Astrocyte of the cerebellum (primary cell): ENCODE measurements around the gene P2RX1.
A peak's percentile ranks its signal among the peaks of the same experiment; 100 is the strongest.

Experiments
- DNase-seq: peaks from one replicate; pipeline ENCODE4 v3.0.0-alpha.2; 2011; ENCODE audit warnings: low read depth
- H3K4me3 ChIP-seq: 2 replicates; pipeline ENCODE4 v1.5.1; 2011; ENCODE audit warnings: mild to moderate bottlenecking, low read depth, low read length, moderate library complexity
- in situ Hi-C: cut with HindIII; loops from 2 replicates; pipeline ENCODE4 v1.10.0; 2017; ENCODE audit warnings: low sequenced_read_pairs
- TF ChIP-seq, protein P1 (sequence below): IDR thresholded peaks from 2 replicates; pipeline ENCODE4 v1.5.1; 2012; ENCODE audit warnings: low read length, low read depth, moderate library complexity, mild to moderate bottlenecking; ENCODE audit errors: missing control alignments

P2RX1 gene

DNA sequence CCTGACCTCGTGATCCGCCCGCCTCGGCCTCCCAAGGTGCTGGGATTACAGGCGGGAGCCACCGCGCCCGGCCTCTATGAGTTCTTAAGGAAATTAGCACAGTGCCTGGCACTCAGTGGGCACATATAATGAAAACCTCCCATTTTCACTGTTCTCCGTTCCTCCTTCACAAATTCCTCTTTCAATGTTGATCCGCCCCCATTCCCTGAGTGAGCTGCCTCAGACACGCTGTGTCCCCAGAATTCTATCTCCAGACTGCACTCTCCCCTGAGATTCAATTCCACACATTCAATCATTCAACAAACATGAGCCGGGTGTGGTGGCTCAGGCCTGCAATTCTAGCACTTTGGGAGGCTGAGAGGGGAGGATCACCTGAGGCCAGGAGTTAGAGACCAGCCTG lies 7.0 kb downstream of the P2RX1 start:
- no peak overlapping the region for H3K4me3 ChIP-seq
- TF ChIP-seq, protein P1, sequence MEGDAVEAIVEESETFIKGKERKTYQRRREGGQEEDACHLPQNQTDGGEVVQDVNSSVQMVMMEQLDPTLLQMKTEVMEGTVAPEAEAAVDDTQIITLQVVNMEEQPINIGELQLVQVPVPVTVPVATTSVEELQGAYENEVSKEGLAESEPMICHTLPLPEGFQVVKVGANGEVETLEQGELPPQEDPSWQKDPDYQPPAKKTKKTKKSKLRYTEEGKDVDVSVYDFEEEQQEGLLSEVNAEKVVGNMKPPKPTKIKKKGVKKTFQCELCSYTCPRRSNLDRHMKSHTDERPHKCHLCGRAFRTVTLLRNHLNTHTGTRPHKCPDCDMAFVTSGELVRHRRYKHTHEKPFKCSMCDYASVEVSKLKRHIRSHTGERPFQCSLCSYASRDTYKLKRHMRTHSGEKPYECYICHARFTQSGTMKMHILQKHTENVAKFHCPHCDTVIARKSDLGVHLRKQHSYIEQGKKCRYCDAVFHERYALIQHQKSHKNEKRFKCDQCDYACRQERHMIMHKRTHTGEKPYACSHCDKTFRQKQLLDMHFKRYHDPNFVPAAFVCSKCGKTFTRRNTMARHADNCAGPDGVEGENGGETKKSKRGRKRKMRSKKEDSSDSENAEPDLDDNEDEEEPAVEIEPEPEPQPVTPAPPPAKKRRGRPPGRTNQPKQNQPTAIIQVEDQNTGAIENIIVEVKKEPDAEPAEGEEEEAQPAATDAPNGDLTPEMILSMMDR, result no peak
- in situ Hi-C loops, result loop anchor here (5.0 kb wide), 1 partner anchor 48 kb away; no protein-coding TSS in a partner anchor
- DNase-seq, result no peak

DNA sequence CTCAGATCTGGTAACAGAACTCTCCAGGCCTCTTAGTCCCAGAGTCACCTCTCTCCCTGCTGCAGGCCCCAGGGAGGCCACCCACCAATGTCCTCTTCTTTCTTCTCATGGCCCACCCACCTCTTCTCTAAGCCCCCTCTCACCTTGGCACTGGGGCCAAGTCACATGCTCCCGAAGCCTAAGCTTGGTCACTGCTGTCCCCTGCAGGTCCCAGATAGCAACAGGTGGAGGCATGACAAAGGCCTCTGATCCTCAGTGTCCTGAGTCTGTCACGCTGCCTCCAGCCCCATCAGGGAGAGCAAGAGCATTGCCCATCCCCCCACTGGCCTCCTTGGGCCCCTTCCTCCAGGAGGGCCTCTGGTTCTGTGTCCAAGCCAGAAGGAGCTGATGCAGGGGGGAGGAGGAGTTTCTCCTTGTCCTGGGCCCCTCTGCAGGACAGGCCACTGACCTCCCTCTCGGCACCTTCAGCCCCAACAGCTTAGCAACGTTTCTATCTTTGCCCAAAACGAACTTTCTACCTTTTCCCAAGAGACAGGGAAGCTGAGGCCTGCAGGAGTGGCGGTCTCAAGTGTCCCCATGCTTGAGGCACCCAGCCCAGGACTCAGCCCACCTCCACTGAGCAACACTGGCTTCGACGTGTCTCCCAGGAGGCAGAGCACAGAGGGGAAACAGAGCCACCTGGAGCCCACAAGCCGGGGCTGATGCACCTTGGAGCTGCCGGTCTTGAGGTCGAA lies 8.6 kb downstream of the P2RX1 start:
- no peak overlapping the region for H3K4me3 ChIP-seq
- in situ Hi-C loops, result loop anchor here (5.0 kb wide), 1 partner anchor 50 kb away; no protein-coding TSS in a partner anchor
- no peak for DNase-seq
- TF ChIP-seq, protein P1, result peak; percentile 9

DNA sequence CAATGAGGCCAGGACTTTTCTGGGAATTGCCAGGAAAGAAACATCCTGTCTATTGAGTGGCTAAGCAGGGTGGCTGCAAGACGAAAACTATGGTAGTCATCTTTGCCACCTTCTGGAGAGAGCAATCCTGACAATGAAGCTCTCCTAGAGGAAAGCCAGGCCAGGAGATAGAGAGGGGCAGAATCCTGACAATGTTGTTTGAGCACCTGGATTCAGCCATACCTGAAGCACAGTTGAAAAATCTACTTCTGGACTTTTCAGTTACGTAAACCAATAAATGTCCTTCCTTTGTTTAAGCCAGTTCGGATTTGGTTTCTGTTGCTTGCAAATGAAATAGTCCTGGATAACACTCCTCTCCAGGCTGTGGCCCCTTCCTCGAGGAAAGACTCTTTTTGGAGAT lies 9.4 kb downstream of the P2RX1 start:
- TF ChIP-seq, protein P1, result no peak
- H3K4me3 ChIP-seq, result no peak overlapping the region
- in situ Hi-C loops, result loop anchor here (5.0 kb wide), 1 partner anchor 50 kb away; no protein-coding TSS in a partner anchor
- DNase-seq, result no peak

DNA sequence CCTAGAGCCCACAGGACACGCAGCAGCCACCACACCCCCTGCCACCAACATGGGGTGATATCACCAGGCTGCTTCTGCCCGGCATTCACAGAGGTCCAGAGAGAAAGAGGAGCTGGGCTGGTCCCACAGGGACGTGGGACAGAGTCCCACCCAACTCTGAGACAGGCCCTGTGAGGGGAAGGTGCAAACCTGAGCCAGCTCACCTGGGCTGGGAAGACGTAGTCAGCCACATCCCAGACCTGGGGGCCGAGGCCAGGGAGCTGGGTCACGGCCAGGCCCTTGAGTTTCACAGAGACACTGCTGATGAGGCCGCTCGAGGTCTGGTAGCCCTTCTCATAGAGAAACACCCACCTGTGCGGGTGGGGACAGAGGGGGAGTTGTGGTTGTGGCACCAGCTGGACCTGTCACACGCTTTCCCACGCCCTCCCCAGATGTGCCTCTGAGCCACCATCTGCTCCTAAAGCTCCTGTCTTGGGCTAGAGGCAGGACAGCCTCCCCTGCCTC lies 11.2 kb downstream of the P2RX1 start:
- DNase-seq, result no peak
- TF ChIP-seq, protein P1, result no peak
- in situ Hi-C loops, result loop anchor here (5.0 kb wide), 1 partner anchor 52 kb away; no protein-coding TSS in a partner anchor
- no peak overlapping the region for H3K4me3 ChIP-seq

DNA sequence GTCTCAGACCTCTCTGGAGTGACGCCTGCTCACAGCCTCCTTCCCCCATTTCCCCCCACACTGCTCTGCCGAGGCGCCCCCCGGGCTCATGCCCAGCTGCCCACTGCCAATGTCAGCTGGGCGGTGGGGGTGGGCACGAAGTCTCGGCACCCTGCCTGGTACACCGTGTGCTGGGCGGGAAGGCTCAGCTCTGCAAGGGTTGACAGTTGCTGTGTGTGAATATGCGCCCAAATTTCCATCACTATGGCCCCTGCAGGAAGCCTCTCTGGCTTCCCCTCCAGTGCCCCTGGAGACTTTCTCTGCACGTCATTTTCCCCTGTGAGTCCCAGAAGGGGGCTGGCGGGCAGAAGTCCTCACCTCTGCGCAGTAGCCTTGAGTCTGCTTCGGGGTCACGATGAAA lies 11.8 kb downstream of the P2RX1 start:
- H3K4me3 ChIP-seq, result no peak overlapping the region
- in situ Hi-C loops, result no loop called here
- DNase-seq, result no peak
- TF ChIP-seq, protein P1, result no peak

DNA sequence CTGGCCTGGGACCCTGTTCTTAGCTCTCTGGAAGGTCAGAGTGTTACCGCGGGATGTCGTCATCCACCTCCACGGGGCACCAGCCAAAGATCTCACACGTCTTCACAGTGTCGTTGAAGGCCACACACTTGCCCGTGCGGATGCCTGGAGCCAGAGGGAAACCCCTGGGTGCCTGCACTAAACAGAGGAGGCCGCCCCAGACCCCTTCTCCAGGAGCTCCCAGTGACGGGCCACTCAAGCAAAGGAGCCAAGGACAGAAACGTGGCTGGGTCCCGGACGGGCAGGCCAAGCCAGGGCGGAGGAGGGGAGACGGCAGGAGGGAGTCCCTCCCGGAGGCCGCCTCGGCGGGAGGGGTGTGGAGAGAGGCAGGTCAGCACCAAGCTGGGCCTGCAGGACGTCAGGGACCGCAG lies 12.4 kb downstream of the P2RX1 start:
- H3K4me3 ChIP-seq, result no peak overlapping the region
- TF ChIP-seq, protein P1, result no peak
- in situ Hi-C loops, result no loop called here
- no peak for DNase-seq
